Measurements from ENCODE around the gene UBASH3A.

Gene UBASH3A

DNA sequence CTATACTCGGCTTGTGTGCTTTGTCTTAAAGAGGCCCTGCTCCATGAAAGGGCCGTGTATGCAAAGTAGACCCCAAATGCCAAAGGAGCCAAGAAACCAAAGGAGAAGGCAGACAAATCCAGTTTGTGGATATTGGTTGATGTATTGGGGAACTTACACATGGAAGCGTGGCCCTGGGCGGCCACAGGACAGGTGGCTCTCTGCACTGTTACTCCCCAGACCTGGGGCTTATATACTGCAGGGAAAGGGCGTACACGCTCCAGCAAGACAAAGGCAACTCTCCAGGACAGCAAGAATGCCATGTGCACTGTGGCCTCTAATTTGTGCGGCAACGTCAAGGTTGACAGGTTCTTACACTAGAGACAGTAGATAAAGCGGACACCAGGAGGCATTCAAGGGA is 67.5 kb downstream of the UBASH3A start:
- DNase-seq: no peak

DNA sequence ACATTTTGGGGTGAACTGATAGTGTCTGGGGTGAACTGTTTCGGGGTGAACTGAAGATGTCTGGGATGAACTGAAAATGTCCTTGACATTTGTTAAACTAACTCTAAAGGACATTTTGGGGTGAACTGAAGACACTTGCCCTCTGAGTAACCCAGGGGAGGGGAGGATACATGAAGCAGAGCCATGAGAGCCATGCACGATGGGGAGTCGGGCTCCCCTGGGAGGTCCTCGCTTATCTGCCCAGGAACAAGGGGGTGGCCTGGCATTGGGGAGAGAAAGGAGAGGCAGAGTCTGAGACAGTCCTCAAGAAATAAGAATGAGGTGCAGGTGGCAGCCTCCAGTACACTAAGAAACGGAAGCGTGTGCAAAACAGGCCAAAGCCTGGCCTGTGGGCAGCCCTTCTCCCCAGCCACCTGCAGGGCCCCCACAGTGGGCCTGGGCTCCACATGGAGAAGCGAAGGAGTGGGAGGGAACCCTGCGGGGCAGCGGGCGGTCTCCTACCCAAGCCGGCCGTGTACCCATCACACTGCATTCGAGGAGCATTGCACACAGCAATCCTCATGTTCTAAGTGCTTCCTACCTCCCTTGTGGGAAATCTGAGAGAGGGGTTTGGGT is 68.1 kb downstream of the UBASH3A start:
- DNase-seq: no peak

DNA sequence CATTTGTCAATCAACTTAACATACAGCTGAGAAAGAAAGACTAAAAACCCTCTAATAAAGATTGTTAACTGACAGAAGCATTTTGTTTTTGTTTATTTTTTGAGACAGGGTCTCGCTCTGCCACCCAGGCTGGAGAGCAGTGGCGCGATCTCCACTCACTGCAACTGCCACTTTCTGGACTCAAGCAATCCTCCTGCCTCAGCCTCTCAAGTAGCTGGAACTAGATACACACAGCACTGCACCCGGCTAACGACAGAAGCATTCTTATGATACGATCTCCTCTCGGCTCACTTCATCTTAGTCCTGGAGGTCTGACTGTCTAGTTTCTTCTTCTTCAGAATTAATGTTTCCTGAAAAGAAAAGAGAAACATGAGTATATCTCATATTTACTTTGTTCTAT is 68.8 kb downstream of the UBASH3A start:
- no peak for DNase-seq

DNA sequence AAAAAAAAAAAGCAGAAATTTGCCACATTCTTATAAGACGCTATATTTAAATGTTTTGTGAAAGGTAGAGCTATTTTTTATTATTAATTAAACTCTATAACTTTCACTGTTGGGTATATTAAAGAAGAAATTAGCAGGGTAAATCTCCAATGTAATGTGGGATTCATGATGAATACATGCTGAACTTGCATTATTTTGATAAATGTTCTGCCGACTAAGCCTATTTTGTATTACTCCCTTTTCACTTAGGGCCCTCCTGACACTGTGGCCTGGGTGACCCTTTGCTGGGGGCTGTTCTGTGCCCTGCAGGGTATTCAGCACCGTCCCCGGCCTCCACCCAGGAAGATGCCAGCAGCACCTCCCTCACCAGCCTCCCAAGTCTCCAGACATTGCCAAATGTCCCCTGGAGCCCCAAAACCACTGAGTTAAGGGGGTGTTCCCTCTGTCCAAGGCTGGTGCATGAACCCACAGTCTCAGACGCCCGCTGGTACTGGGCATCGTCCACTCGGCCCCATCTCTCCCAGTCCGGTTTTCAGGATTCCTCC is 69.9 kb downstream of the UBASH3A start:
- no peak for DNase-seq

DNA sequence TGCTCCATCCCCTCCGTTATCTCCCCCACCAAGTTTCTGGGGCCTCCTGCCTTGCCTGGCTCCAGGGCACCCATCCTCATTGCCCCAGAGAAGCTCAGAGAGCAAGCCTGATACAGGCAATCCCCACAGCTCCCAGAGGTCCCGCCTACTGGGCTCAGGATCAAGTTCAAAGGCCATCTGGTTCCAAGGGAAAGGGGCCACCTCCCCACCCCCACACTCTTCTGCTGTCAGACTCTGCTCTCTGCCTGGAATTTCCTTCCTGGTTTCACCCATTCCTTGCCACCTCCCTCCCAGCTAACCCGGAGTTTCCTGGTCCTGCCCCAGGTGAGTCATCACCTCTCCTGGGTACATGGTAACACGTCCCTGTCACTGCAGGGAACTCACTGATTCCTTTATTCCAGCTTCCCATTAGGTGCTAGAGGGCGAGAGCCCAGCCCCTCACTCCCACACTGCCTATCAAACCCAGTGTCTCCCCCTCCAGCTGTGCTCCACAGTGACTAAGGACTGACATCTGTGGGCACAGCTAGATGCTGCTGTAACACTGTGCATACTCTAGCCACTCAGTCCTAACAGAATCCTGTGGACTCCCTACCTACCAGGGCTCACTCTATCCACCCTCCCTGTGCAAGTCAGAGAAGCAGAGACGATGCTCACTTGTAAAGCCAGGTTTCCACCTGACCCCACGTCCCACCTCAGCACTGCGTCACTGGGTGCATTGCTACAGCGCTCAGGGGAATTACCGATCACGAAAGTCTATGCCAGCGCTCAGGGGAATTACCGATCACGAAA is 70.5 kb downstream of the UBASH3A start:
- no peak for DNase-seq

DNA sequence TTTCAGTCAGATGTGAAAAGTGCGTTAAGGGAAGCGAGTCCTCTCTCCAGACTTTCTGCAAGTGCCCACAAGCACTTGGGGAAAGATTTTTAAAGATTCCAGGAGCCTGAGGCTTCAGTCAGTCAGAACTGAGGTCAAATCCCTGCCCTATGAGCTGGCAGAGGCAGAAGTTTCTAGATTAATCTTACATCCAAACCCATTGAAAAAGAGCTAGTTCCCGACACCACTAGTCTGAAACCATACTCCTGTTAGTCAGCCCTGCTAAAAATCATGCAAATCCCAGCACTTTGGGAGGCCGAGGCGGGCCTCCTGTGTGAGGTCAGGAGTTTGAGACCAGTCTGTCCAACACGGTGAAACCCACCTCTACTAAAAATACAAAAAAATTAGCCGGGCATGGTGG is 71.3 kb downstream of the UBASH3A start:
- no peak for DNase-seq

DNA sequence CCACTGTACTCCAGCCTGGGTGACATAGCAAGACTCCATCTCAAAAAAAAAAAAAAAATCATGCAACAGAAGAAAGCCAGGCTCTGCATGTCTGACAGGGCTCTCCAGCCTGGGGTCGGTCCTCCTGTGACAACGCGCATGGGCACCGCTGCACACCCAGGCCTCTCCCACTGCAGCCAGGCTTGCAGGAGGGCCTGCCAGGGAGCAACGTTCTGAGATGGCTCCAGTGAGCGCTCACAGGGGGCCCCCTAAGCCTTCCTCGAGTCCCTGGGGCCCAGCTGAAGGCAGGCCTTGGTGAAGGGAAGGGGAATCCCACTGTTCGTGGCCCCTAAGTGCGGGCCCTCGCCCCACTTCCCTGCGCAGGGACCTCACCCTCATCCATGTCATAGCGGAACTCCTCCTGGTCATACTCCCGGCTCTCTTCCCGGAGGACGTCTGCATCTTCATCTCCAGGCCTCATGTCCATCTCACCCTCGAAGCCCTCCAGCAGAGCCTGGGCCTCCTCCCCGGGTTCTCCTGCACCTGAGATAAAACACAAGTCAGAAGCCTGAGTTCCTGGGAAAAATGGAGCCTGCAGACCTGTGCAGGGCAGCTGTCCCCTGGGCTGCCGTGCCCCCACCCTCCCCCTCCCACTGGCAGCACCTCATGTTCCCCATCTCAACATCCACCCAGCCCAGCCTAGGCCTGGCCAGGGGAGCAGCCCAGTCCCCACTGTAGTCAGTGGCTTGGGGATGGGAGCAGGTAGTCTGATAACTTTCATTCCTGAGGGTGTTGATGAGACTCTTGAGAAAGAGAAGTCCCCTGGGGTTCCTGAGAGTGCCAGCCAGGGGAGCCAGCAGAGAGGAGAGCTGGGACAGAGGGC is 72.1 kb downstream of the UBASH3A start:
- no peak for DNase-seq

DNA sequence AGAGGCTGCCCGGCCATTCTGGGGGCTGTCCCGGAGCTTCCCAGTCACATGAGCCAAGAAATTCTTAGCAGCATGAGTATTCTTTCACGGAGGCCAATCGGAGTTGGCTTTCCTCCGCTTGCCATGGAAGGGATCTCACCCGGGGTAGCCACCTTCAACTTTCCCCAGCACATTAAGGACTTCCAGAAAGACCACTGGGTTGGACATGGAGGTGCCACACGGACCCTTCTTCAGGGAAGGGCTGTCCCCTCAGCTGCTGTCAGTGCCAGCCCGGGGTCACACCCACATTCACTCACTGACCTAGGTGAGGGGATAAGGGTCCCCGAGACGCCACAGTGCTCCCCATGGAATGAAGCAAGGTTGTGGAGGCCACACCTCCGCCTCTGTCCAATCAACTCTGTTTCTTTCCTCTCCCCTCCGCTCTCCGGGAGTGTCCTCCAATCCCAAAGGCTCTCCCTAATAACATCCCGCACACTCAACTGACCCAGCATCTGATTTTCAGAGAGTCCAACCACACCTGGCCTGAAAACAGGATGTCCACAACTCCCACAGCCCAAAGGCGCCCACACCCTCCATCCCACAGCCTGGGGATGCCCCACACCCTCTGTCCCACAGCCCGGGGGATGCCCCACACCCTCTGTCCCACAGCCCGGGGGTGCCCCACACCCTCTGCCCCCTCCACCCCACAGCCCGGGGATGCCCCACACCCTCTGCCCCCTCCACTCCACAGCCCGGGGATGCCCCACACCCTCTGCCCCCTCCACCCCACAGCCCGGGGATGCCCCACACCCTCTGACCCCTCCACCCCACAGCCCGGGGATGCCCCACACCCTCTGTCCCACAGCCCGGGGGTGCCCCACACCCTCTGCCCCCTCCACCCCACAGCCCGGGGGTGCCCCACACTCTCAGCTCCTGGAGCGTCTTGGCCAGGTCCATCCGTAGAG is 73.0 kb downstream of the UBASH3A start:
- no peak for DNase-seq

DNA sequence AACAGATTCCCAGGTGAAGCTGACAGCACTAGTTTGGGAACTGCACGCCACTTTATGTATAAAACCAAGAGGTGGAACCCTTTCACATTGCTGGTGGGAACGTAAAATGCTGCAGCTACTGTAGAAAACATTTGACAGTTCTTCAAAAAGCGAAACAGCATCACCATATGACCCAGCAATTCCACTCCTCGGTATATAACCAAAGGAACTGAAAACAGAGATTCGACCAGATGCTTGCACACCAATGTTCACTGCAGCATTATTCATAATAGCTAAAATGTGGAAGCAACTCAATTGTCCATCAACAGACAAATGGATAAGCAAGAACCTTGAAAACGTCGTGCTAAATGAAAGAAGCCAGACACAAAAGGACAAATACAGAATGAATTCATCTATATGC is 74.8 kb downstream of the UBASH3A start:
- no peak for DNase-seq

DNA sequence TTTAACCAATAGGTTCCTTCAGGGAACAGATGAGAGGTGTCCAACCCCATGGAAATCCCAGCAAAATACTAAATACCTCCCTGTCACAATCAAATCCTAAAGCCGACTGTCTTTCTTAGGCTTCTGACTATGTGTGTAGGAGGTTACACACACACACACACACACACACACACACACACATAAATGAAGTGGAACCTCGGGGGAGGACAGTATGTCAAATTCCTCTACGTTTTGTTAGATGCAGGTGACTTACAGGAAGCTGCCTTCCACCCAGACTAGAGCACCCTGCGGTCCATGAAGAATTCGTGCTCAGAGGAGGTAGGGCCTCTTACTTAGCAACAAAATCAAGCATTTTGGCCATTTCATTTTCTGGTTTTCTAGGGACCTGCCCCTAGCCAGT is 75.9 kb downstream of the UBASH3A start:
- DNase-seq: no peak

DNA sequence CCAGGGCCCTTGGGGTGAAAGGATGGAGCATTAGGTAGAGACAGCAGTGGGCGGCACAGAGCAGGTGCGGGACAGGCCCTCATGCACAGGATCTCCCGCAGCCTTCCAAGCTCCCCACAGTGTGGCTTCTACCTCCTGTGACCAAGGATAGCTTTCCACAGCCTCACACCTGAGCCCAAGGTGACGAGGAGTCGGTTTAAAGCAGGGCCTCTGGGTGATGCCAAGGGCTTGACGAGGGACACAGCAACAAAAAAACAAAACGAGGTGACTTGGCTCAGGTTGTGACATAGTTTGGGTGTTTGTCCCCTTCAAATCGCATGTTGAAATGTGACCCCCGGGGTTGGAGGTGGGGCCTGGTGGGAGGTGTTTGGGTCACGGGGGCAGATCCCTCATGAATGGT is 77.0 kb downstream of the UBASH3A start:
- no peak for DNase-seq

DNA sequence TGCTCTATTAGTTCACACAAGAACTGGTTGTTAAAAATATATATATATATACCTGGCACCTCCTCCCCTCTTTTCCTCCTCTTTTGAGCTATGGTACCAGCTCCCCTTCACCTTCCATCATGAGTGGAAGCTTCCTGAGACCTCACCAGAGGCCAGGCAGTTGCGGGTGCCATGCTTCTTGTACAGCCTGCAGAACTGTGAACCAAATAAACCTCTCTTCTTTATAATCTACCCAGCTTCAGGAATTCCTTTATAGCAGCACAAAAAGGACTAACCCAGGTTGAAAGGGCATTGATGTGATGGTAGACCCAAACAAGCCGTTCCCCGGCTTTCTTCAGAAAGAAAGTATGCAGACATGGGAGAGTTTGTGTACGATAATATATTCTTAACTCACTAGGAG is 77.5 kb downstream of the UBASH3A start:
- no peak for DNase-seq

DNA sequence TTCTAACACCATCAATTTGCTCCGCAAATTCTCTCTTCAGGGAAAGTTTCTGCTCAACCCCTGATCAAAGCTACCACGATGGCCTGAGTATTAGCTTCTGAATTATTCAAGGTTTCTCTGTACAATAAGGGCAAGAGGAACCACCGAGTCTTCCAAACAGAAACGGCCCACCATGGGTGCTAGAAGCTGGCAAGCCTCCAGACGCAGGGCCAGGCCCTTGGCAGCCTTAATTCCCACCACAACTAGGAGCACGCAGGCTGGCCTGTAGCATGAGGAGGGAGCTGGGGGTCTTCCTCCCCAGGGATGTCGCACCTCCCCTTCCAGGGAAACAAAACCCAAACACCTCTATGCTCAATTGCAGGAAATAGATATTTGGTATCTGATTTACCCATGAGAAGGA is 81.3 kb downstream of the UBASH3A start:
- DNase-seq: no peak

DNA sequence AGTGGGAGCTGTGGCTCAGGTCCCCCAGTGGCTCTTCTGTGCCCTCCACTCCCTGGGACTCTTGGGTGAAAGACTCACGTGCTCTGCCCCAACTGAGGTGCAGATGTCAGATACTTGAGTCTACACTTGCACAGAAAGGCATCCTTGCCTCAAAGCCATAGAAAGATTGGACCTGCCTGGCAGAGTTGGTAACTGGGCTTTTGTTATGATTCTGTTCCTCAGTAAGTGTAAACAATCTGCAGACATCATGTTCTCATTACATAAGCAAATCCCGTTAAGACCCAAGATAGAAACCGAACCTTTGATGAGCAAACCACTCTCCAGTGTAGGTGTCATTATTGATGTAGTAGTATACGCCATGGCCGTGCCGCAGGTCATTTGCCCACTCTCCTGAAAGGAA is 82.4 kb downstream of the UBASH3A start:
- no peak for DNase-seq

DNA sequence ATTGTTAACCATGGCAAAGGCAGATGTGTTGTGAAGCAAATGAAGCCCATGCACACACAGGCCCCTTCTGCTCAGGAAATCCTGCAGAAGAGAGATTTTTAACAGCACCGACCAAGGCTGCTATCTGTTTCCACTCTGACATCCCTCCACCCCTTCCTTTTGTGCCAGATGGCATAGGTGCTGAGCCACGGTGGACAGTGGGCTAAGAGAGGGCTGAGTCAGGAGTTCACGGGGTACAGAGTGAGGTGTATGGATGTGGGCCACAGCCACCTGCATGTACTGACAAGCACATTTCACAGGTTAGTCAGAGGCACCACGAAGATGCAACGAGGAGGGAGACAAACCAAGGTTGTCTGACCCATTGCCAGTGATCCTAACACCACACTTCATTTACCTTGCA is 82.8 kb downstream of the UBASH3A start:
- no peak for DNase-seq

DNA sequence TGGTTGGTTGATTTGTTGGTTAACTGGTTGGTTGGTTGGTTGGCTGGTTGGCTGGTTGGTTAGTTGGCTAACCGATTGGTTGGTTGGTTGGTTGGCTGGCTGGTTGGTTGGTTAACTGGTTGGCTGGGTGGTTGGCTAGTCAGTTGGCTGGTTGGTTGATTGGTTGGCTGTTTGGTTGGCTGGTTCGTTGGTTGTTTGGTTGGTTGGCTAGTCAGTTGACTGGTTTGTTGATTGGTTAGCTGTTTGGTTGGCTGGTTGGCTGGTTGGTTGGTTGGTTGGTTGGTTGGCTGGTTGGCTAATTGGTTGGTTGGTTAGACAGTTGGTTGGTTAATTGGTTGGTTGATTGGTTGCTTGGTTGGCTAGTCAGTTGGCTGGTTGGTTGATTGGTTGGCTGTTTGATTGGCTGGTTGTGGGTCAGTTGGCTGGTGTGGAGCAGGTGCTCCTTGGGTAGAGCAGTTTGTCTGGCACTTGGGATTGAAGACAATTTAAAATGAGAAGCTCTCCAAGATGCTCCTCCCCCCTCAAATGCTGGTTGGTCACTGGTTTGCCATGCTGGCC is 85.4 kb downstream of the UBASH3A start:
- DNase-seq: no peak

DNA sequence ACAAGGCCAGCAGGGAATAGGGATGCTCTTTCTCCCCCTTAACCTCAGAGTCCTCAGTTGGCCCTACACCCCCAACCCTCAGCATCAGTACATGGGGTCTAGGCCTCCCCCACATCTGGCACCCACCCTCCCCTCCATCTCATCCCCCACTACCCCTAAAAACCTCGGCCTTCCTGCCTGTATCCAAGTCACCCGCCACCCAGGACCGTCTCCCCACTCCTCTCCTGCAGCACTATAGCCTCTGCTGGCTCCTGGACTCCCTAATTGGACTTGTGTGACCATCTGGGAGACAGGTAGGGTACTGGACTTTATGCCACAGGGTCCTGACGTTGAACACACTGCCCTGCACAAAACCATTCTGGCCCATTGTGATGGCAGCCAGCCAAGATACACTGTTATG is 86.3 kb downstream of the UBASH3A start:
- no peak for DNase-seq

DNA sequence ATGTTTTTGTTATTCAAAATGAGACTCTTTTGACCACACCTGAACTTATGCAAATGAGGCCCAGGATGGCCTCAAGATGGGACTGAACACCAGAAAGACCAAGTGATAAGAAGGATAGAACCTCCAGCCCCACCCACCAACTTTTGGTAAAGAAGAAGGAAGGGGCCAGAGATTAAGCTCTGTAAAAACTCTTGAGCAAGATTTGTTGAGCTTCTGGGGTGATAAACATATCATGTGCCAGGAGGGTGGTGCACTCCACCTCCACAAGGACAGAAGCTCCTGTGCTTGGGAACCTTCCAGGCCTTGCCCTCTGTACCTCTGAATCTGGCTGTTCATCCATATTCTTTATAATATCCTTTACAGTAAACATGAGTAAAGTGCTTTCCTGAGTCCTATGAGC is 87.0 kb downstream of the UBASH3A start:
- no peak for DNase-seq

DNA sequence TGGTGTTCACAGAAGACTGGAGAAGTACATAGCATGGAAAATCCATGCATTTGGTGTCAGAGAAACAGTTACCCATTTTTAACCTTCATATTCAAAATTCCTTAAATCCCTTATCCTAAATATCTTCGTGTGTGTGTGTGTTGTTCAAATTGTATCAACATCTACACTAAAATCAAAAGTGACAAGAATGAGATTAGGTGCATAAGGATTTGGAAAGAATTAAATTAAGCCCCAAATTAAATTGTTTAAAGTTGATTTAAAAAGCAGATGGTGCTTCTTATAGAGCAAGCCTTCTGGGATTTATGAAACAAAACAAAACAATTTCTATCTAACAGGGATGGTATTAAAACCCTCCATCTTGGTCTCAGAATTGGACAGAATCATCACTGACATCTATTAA is 87.6 kb downstream of the UBASH3A start:
- DNase-seq: no peak

DNA sequence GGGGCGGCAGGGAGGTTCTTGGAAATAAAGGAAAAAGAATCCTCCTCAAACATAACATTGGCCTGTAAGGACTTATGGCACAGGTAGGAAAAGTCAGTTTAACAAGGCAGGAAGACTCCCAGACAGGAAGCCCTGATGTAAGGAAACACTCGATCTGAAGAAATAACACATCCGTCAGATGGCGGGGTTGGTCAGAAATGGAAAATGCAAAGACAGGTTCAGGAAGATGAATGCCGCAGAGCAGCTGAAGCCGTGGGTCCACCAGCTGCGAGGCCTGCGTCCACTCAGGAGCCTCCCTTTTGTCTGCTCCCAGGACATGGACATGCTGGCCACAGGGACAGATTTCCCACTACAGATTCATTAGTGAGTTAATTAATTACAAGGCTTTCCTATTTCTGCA is 88.5 kb downstream of the UBASH3A start:
- no peak for DNase-seq

DNA sequence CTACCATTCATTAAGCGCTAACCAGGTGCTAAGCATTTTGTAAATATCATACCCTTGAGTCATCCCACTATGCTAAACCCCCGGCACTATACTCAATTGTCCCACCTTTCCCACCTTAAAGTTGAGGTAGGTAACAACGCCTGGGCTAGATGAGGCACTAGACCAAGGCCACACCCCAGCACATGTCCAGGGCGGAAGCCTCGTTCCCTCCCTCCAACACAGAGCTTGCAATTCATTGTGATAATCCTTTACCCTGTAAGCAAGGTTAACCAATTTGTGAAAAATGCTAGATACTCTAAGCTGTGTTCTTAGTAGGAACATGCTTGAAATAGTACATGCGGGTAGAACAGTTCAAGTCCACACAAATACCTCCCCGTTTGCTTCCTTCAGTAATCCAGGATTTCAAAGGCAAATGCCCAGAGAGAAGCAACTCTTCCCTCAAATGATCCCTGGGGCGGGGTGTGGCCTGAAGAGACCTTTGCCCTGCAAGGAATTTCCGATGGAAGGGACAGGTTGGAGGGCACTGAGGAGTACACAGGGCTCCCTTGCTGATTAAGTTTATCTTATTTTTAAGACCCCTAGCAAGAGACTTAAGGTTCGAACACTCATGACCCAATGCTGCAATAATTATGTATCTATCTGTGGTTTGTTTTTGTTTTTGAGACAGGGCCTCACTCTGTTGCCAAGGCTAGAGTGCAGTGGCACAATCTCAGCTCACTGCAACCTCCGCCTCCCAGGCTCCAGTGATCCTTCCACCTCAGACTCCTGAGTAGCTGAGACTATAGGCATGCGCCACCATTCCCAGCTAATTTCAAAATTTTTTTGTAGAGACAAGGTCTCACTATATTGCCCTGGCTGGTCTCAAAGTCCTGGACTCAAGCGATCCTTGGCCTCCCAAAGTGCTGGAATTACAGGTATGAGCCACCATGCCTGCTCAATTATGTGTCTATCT is 89.7 kb downstream of the UBASH3A start:
- no peak for DNase-seq
